HCT116 (cell line): ENCODE results near the gene KIF26B. TPM values are rescaled to one million over a fixed set of nuclear protein-coding genes. Genes with fewer than 3 reads are reported as not detected.

Source experiments
- ATAC-seq: fragments of 200-7000 bp; cut with Tn5 transposase; 2 replicates; pipeline ENCODE4 v1.9.1; 2020; ENCODE audit warnings: mild to moderate bottlenecking, moderate library complexity
- BruUV-seq: library from RNA; stranded (reverse); fragments of 400-500 nt; replicated peaks from 2 replicates; lab custom pipeline; 2021; lab: Mats Ljungman, UMichigan
- CTCF ChIA-PET: fragments of 300-600 bp; sonication (Branson Sonifier 250); formaldehyde crosslinking; loops from one replicate; lab custom pipeline; 2021; ENCODE audit warnings: antibody characterized with exemption; lab: Charles Lee
- POLR2A ChIA-PET: fragments of 300-600, 350-600 bp; sonication (Branson Sonifier 250); formaldehyde crosslinking; loops from one replicate; lab custom pipeline; 2021; ENCODE audit warnings: antibody characterized with exemption; lab: Charles Lee
- RAD21 ChIA-PET, 2 experiments: fragments of 300-600 bp; sonication (Branson Sonifier 250); formaldehyde crosslinking; loops; one replicate each; lab custom pipeline; 2023; ENCODE audit warnings: low total read pairs in 2 of 2; ENCODE audit not compliant: uncharacterized antibody in 2 of 2, unreplicated experiment in 2 of 2, low non-redundant PET in 1 of 2; lab: Charles Lee
- DNase-seq: peaks from one replicate; pipeline ENCODE4 v3.0.0-alpha.2; 2010; ENCODE audit warnings: low read depth, low spot score
- H2AFZ ChIP-seq: fragments of 200-600 bp; shearing (Covaris generic), sonication (generic); 2 replicates; pipeline ENCODE4 v1.6.1; 2017; ENCODE audit warnings: low read depth, mixed run types, mixed read lengths, antibody characterized with exemption, low read length; ENCODE audit not compliant: poor library complexity, severe bottlenecking
- H3K27ac ChIP-seq: 2 replicates; pipeline ENCODE4 v1.5.1; 2012; ENCODE audit warnings: low read depth, low read length
- H3K27me3 ChIP-seq: fragments of 200-600 bp; sonication (generic); 2 replicates; pipeline ENCODE4 v1.6.1; 2016; ENCODE audit warnings: mixed run types, low read length, mixed read lengths; ENCODE audit not compliant: insufficient read depth
- H3K36me3 ChIP-seq, 2 experiments: fragments of 200-500 bp in 1 of 2; fragments of 200-600 bp in 1 of 2; sonication (Bioruptor generic) in 1 of 2; sonication (generic) in 1 of 2; 2 replicates each; pipeline versions ENCODE4 v1.5.1 to v1.6.1; 2014 to 2016; ENCODE audit warnings: low read length in 2 of 2, inconsistent platforms in 1 of 2, mixed read lengths in 1 of 2, mixed run types in 1 of 2; ENCODE audit not compliant: insufficient read depth in 2 of 2, control insufficient read depth in 1 of 2
- H3K4me1 ChIP-seq, 2 experiments: fragments of 200-600 bp in 1 of 2; sonication (generic) in 1 of 2; 2 replicates each; pipeline versions ENCODE4 v1.5.1 to v1.6.1; 2012 to 2017; ENCODE audit warnings: low read length in 2 of 2, inconsistent platforms in 1 of 2, mild to moderate bottlenecking in 1 of 2, mixed read lengths in 1 of 2, mixed run types in 1 of 2, moderate library complexity in 1 of 2; ENCODE audit not compliant: insufficient read depth in 2 of 2, control insufficient read depth in 1 of 2
- H3K4me2 ChIP-seq: fragments of 200-600 bp; sonication (generic); 2 replicates; pipeline ENCODE4 v1.6.1; 2017; ENCODE audit warnings: mixed run types, low read length, mixed read lengths
- H3K4me3 ChIP-seq, 2 experiments: fragments of 200-600 bp in 1 of 2; sonication (generic) in 1 of 2; replicated peaks in 1 of 2; 2 replicates each; pipeline ENCODE4 v1.5.1; 2011 to 2016; ENCODE audit warnings: low read length in 2 of 2, control low read depth in 1 of 2, low read depth in 1 of 2, mild to moderate bottlenecking in 1 of 2, mixed read lengths in 1 of 2, mixed run types in 1 of 2
- H3K79me2 ChIP-seq: fragments of 200-600 bp; sonication (generic); 2 replicates; pipeline ENCODE4 v1.6.1; 2017; ENCODE audit warnings: mild to moderate bottlenecking, mixed run types, low read length, moderate library complexity, mixed read lengths; ENCODE audit not compliant: insufficient read depth
- H3K9ac ChIP-seq: fragments of 200-600 bp; sonication (generic); 2 replicates; pipeline ENCODE4 v1.6.1; 2016; ENCODE audit warnings: low read length, mixed read lengths
- H3K9me2 ChIP-seq: fragments of 200-600 bp; sonication (generic), shearing (Covaris generic); 2 replicates; pipeline ENCODE4 v1.6.1; 2017; ENCODE audit warnings: mixed run types, mild to moderate bottlenecking, moderate library complexity; ENCODE audit not compliant: insufficient read depth
- H3K9me3 ChIP-seq, 2 experiments: fragments of 200-500 bp in 1 of 2; fragments of 200-600 bp in 1 of 2; sonication (Bioruptor generic) in 1 of 2; sonication (generic) in 1 of 2; 2 replicates each; pipeline ENCODE4 v1.6.1; 2014 to 2017; ENCODE audit warnings: low read length in 2 of 2, mixed read lengths in 2 of 2, inconsistent platforms in 1 of 2, low read depth in 1 of 2, mild to moderate bottlenecking in 1 of 2, mixed run types in 1 of 2, moderate library complexity in 1 of 2; ENCODE audit not compliant: control insufficient read depth in 1 of 2, insufficient read depth in 1 of 2
- H4K20me1 ChIP-seq: fragments of 200-600 bp; sonication (generic), shearing (Covaris generic); 2 replicates; pipeline ENCODE4 v1.6.1; 2017; ENCODE audit warnings: mixed run types, mild to moderate bottlenecking, moderate library complexity; ENCODE audit not compliant: insufficient read depth
- CEBPB ChIP-seq: IDR thresholded peaks from 2 replicates; pipeline ENCODE4 v1.6.1; 2012; ENCODE audit warnings: low read depth
- CTCF ChIP-seq, 3 experiments: fragments of 200-600 bp in 1 of 3; sonication (generic) in 1 of 3; IDR thresholded peaks in 2 of 3; conservative IDR thresholded peaks in 1 of 3; 2 replicates each; pipeline ENCODE4 v1.5.1; 2012 to 2017; ENCODE audit warnings: low read depth in 2 of 3, low read length in 2 of 3, antibody characterized with exemption in 1 of 3, borderline replicate concordance in 1 of 3, control low read depth in 1 of 3, mild to moderate bottlenecking in 1 of 3, mixed read lengths in 1 of 3, mixed run types in 1 of 3, moderate library complexity in 1 of 3; ENCODE audit not compliant: insufficient read depth in 1 of 3
- EGR1 ChIP-seq: IDR thresholded peaks from 2 replicates; pipeline ENCODE4 v1.6.1; 2012; ENCODE audit warnings: low read depth
- EZH2phosphoT487 ChIP-seq: fragments of 200-600 bp; IDR thresholded peaks from 2 replicates; pipeline ENCODE4 v1.6.1; 2018; ENCODE audit warnings: antibody characterized with exemption, borderline replicate concordance
- JUND ChIP-seq: IDR thresholded peaks from 2 replicates; pipeline ENCODE4 v1.6.1; 2012
- MAX ChIP-seq: IDR thresholded peaks from 2 replicates; pipeline ENCODE4 v1.6.1; 2012
- POLR2A ChIP-seq: IDR thresholded peaks from 2 replicates; pipeline ENCODE4 v1.7.0; 2011; ENCODE audit warnings: borderline replicate concordance; ENCODE audit not compliant: insufficient read depth, insufficient read length; ENCODE audit errors: extremely low read depth
- POLR2AphosphoS5 ChIP-seq: IDR thresholded peaks from 2 replicates; pipeline ENCODE4 v1.6.1; 2011; ENCODE audit warnings: mild to moderate bottlenecking, low read depth, low read length, moderate library complexity
- SP1 ChIP-seq: IDR thresholded peaks from 2 replicates; pipeline ENCODE4 v1.6.1; 2012; ENCODE audit warnings: low read depth
- SRF ChIP-seq: IDR thresholded peaks from 2 replicates; pipeline ENCODE4 v1.6.1; 2012; ENCODE audit warnings: low read depth
- YY1 ChIP-seq: IDR thresholded peaks from 2 replicates; pipeline ENCODE4 v1.6.1; 2011; ENCODE audit warnings: low read length, low read depth, moderate library complexity, mild to moderate bottlenecking; ENCODE audit not compliant: insufficient replicate concordance; ENCODE audit errors: extremely low read depth
- ZFX ChIP-seq: fragments of 450-650 bp; IDR thresholded peaks from 2 replicates; pipeline ENCODE4 v1.6.1; 2017
- ZNF274 ChIP-seq: fragments of 200-500 bp; sonication (Bioruptor generic); IDR thresholded peaks from 2 replicates; pipeline ENCODE4 v1.6.1; 2014; ENCODE audit warnings: mild to moderate bottlenecking, low read depth, low read length, inconsistent platforms
- intact Hi-C: fragments of 100-400 bp; cut with micrococcal nuclease; formaldehyde crosslinking; loops from 2 replicates; pipeline ENCODE4 v1.10.0; 2022
- total RNA-seq: library from RNA; stranded (reverse); gene quantifications from one replicate; pipeline ENCODE4 v1.2.1, GENCODE V29; 2021; ENCODE audit not compliant: unreplicated experiment

KIF26B gene
- total RNA-seq, 1 experiment from 2014 or later: 0.49 TPM

DNA sequence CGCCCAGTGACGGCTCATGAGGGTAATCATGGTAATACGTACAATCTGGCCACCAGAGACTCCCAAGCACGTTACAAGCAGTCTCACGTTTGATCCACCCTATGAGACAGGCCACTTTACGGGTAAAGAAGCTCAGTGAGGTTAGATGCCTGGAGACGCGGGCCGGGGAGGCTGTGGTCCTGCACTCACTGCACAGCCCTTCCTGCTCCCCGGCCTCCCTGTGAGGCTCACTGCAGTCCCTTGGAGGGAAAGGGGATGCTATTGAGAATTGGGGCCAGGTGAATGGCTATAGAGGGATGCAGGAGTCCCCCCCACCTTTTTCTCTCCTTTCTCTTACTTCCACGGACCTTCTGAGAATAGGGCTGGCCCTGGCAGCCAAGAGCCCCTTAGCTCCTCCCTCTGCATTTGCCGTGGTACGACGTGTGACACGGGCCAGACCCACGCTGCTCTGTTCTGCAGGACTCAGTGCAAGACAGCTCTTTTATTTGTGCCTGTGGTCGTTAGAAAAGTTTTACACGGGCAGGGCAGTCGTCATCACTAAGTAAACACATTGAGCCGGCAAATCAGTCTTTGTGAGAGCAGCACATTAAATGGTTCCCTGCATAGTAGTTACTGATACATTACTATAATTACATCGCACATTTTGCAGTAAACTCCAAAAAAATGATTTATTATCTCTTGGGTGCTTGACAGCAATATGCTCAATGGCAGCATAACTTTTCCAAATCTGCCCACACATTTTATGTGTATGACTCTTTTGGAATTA lies 18.8 kb downstream of the KIF26B start:
- Histone ChIP-seq H2AFZ (no peak overlapping the region), H3K27me3 (no peaks in the 10 kb centered on the region), H3K36me3 (no peaks in the 10 kb centered on the region), H3K4me2 (no peak overlapping the region), H3K9ac (no peak overlapping the region), H3K4me3 (no peak overlapping the region), H3K79me2 (no peaks in the 10 kb centered on the region), H3K4me1 (peaks cover 15 to 21% of the 10 kb centered on the region in 2 experiments), H4K20me1 (no peaks in the 10 kb centered on the region), H3K9me3 (no peaks in the 10 kb centered on the region), H3K27ac (no peak overlapping the region), H3K9me2 (no peaks in the 10 kb centered on the region)
- CTCF ChIA-PET: interaction anchor here (0.6 kb wide), 1 partner anchor 723 kb away, joined by 3 read pairs; no protein-coding TSS in a partner anchor
- no peak for ATAC-seq
- intact Hi-C loops: no loop called here
- POLR2A ChIA-PET: no interaction called here
- no TSS peak for BruUV-seq
- RAD21 ChIA-PET: no interaction called here
- no peak for DNase-seq
- TF ChIP-seq POLR2A (no peak), EZH2phosphoT487 (no peak), SRF (no peak), MAX (no peak), POLR2AphosphoS5 (no peak), CEBPB (no peak), EGR1 (no peak), YY1 (no peak), CTCF (IDR thresholded peaks at IDR 0.05 in 2 of 3, conservative IDR thresholded peaks at IDR 0.05 in 1 of 3; ENCODE audit: borderline replicate concordance in 1 of 3, insufficient read depth in 1 of 3, low read depth in 2 of 3, low read length in 2 of 3) (no peak), JUND (no peak), ZNF274 (no peak), ZFX (no peak), SP1 (no peak)
